GM19239 (cell line): ENCODE results near the gene BSND.

ENCODE experiments used
- DNase-seq: peaks from one replicate; pipeline ENCODE4 v3.0.0; 2011; ENCODE audit warnings: low spot score; ENCODE audit not compliant: insufficient read length
- FAIRE-seq: peaks from 2 replicates; lab custom pipeline; 2011; peaks lifted over from hg19 to GRCh38; lab: Jason Lieb, UNC

The BSND gene

DNA sequence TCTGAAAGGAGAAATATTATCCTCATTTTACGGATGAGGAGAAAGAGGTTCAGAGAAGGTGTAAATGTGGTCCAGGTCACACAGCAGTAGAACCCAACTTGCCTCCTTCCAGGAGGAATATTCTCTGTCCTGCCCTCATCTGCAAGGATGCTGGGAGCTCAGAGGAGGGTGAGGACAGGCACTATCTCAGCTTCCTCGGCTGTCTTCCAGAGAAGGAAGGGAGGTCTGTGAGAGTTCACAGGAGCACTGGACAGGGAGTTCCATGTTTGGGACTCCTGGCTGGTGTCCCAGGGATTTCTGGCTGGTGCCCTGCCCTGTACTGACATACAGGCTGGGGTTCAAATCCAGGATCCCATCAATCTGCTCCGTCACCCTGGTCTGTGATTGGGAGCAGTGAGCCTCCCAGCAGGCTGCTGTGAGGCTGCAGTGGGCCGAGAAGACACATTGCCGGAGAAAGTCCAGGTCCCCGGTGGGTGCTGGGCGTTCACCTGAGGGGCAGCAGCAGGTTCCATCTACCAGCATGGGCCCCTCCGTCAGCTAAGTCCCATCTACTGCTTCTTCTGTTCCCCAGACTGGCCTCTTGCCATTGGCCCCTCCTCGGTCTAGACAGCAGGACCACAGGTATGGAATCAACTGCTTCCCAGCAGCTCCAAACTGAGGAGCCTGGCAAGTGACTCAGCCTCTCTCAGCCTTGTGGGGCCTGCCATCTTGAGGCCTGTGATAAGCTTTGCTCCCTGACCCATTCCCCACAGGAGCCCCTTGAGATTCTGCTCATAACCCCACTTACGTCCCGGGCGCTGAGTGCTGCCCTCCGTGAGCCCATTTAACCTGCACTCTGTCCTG lies 8.5 kb upstream of the BSND start:
- DNase-seq (no peak), FAIRE-seq (no peak)

- FAIRE-seq (no peak), DNase-seq (no peak)
These were observed 7.8 kb upstream of the BSND start for GRCh38 chr1:54990916-54991315.

- no peak for FAIRE-seq
- no peak for DNase-seq
These were observed 6.8 kb upstream of the BSND start for GRCh38 chr1:54991939-54992338.

GRCh38 chr1:54993140-54993539 lies 5.6 kb upstream of the BSND start:
- DNase-seq, result no peak
- FAIRE-seq, result no peak

DNA sequence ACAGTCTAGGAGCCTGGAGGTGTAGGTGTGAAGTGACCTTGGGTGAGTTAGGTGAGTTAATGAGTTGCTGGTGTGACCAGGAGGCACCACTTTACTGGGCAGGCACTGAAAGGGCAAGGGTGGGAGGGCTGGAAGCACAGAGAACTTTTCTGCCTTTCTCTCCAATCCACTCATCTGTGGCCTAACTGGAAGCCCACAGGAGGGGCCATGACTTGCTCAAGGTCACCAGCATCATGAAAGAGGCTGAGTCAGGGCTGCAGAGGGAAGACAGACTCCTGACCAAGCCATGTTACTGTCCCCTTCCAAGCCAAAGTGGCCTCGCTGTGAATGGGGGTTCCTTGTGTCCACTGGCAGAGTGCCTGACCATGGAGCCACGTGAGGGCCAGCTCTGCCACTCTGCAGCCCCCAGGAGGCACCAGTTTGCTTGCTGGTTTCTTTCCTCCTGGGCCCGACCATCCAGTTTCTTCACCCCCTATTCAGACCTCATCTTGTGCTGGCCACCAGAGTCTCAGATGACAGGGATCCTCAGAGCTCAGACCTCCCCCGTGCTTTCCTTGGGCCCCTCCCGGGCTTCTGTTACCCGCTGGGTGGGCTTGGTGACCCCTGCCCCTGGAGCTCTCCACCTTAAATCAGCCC lies 4.3 kb upstream of the BSND start:
- FAIRE-seq (no peak), DNase-seq (no peak)

GRCh38 chr1:54995013-54995760 lies 3.5 kb upstream of the BSND start:
- DNase-seq (no peak), FAIRE-seq (no peak)

GRCh38 chr1:54995835-54996234 lies 2.9 kb upstream of the BSND start:
- no peak for FAIRE-seq

GRCh38 chr1:54996359-54996868 lies 2.3 kb upstream of the BSND start:
- FAIRE-seq (peak; percentile 90), DNase-seq (peak; percentile 95)

More at GRCh38 chr1:54995835-54996234, 2.9 kb upstream of the BSND start:
- no peak for DNase-seq

DNA sequence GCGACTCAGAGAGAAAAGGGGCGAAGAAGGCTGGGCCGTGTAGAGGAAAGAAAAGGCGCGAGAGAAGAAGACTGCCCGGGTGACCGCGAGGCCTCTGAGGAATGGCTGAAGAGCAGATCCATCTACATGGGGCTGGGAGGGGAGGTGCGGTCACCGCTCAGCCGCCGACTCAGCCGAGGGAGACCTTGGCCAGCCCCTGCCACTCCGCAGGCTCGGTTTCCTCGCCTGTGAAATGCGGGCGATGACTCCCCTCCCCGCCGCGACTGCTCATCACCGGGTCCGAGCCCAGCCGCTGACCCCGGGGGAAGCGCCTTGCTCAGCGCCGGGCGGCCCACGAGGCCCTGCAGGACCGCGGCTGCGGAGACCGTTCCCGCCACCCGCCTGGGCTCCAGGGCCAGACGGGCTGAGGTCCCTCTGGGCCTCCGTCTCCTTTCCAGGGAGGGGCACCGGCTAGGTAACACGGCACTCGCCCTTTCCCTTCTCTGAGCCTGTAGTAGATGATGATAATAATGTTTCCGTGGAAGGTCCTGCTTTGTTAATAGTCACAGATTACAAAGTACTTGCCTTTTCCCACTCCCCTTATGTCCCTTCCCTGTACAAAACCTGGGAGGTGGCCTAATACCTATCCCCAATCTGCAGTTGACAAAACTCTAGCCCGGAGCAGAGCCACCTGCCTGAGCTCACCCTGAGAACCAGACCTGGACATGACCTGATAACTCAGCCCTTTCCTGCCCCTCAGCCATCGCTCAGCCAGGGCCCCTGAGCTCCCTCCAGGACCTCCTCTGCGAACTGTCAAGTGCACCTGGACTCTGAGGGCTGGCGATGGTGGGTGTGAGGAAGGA lies 1.6 kb upstream of the BSND start:
- no peak for DNase-seq
- no peak for FAIRE-seq

GRCh38 chr1:54997711-54997986 lies 1.1 kb upstream of the BSND start:
- FAIRE-seq (no peak), DNase-seq (no peak)

DNA sequence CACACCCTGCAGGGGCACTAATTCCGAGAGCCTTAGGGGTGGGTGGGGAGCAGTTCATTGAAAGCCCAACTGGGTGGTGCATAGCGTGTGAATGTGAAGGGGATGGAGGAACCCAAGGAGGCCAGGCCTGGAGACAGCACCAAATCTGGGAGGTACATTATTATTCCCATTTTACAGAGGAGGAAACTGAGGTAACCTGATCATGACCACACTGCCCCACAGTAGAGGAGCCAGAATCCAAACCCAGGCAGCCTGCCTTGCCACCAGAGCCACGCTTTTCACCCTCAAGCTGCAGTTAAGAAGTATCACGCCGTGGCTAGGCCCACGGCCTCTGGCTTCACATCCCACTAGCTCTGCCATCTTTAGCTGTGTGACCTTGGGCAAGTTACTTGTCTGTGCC lies 633 bp upstream of the BSND start:
- DNase-seq, result no peak

GRCh38 chr1:55000110-55001085 lies 1.7 kb downstream of the BSND start:
- no peak for FAIRE-seq
- DNase-seq, result no peak

More for the DNA sequence above, 633 bp upstream of the BSND start:
- no peak for FAIRE-seq

DNA sequence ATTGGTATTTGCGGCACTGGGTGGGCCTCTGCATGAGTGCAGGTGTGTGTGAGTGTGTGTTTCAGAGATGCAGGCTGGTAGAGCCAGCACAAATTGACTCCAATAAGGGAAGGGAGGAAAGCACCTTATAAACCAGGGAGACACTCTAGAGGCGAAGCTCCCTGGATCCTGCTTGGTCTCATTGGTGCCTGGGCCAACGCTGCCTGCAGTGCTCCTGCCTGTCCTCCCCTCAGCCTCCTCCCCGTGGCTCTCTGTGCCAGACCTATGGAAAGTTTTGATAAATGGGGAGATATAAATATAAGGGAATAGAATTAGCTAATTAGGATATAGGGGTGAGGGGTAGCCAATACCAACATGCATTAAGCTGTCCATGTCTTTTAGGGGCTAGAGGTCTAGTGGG lies 2.6 kb downstream of the BSND start:
- DNase-seq (no peak), FAIRE-seq (no peak)

DNA sequence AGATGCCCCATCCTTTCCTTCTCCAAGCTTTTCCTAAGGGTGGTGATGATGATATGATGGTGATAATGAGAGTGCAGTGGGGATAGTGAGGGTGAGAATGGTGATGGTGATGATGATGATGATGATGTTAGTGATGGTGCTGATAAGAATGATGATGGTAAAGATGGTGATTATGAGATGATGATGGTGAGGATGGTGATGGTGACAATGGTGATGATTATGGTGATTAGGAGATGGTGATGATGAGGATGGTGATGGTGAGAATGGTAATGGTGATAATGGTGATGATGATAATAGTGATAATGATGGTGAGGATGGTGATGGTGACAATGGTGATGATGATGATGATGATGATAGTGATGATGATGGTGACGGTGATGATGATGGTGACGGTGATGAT lies 4.0 kb downstream of the BSND start:
- no peak for FAIRE-seq
- no peak for DNase-seq

DNA sequence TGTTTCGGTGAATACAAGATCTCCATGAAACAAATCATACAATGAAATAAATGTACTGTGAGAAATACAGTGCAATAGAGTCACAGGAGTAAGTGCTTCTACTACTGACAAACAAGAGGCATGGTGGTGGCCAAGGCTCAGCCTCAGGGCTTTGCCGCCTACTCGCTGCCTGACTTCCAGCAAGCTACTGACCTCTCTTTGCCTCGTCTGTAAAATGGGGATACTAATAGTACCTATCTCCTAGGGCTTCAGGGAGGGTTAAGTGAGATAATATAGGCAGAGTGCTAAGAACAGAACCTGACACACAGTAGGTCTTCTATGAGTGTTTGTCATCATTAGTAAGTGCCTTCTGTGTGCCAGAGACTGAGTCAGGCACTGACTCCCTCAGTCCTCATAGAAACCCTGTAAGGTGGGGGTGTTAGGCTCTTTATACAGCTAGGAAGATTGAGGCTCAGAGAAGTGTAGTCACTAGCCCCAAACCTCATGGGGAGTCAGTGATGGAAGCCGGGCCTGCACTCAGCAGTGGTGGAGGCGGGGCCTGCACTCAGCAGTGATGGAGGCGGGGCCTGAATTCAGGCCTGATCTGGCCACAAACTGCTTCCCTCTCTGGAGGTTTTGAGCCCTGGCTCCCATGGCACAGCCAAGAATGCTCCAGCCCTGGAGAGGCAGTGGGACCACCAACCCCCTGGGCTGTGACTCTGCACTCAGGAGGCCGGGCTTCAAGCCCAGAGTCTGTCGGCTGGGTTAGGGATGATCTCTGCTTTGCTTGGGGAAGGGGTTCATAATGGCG lies 6.8 kb downstream of the BSND start:
- DNase-seq, result no peak
- no peak for FAIRE-seq

DNA sequence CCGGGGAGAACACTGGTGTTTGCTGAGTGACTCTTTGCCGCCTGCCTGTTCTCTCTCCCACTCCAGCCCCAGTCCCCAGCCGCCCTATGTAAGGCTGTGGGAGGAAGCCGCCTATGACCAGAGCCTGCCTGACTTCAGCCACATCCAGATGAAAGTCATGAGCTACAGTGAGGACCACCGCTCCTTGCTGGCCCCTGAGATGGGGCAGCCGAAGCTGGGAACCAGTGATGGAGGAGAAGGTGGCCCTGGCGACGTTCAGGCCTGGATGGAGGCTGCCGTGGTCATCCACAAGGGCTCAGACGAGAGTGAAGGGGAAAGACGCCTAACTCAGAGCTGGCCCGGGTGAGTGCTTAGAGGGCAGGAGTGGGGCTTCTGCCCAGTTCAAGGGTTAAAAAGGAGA lies 8.2 kb downstream of the BSND start:
- DNase-seq (no peak), FAIRE-seq (no peak)

- no peak for DNase-seq
These were observed 8.9 kb downstream of the BSND start for GRCh38 chr1:55007625-55008024.

GRCh38 chr1:55010194-55010886 lies 11.6 kb downstream of the BSND start:
- DNase-seq (no peak), FAIRE-seq (no peak)

More at GRCh38 chr1:55007625-55008024, 8.9 kb downstream of the BSND start:
- FAIRE-seq, result no peak
